ENCODE data around the gene DAZAP1. TPM values are rescaled to one million over a fixed set of nuclear protein-coding genes. Genes with fewer than 3 reads are reported as not detected.

The DAZAP1 gene
- total RNA-seq, 1 donor from 2014 or later = 15.8 TPM

GRCh38 chr19:1384478-1385110 is 22.8 kb upstream of the DAZAP1 start:
- H3K36me3 ChIP-seq = peaks cover 15 to 29% of the 10 kb centered on the region in 2 donors
- TF ChIP-seq, protein P1, sequence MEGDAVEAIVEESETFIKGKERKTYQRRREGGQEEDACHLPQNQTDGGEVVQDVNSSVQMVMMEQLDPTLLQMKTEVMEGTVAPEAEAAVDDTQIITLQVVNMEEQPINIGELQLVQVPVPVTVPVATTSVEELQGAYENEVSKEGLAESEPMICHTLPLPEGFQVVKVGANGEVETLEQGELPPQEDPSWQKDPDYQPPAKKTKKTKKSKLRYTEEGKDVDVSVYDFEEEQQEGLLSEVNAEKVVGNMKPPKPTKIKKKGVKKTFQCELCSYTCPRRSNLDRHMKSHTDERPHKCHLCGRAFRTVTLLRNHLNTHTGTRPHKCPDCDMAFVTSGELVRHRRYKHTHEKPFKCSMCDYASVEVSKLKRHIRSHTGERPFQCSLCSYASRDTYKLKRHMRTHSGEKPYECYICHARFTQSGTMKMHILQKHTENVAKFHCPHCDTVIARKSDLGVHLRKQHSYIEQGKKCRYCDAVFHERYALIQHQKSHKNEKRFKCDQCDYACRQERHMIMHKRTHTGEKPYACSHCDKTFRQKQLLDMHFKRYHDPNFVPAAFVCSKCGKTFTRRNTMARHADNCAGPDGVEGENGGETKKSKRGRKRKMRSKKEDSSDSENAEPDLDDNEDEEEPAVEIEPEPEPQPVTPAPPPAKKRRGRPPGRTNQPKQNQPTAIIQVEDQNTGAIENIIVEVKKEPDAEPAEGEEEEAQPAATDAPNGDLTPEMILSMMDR (IDR thresholded peaks at IDR 0.05) = no peak
- no peak for DNase-seq (ENCODE audit: low spot score in 2 of 2)
- H3K9me3 ChIP-seq = no peaks in the 10 kb centered on the region
- H3K4me3 ChIP-seq = peak overlapping the region; percentile 81
- H3K27me3 ChIP-seq = no peaks in the 10 kb centered on the region
- peaks cover 8 to 10% of the 10 kb centered on the region in 2 donors for H3K4me1 ChIP-seq
- peak overlapping the region; percentile 76 to 78 for H3K27ac ChIP-seq
- intact Hi-C loops (cut with DNase I) = no loop called here

- Histone ChIP-seq H3K27me3 (no peaks in the 10 kb centered on the region), H3K4me3 (no peak overlapping the region), H3K27ac (no peak overlapping the region), H3K9me3 (no peaks in the 10 kb centered on the region), H3K4me1 (peaks cover 8 to 10% of the 10 kb centered on the region in 2 donors), H3K36me3 (peaks cover 20 to 39% of the 10 kb centered on the region in 2 donors)
- TF ChIP-seq, protein P1 (IDR thresholded peaks at IDR 0.05) = no peak
- intact Hi-C loops (cut with DNase I) = no loop called here
- DNase-seq (ENCODE audit: low spot score in 2 of 2) = no peak
Measured at GRCh38 chr19:1385816-1386215, 21.6 kb upstream of the DAZAP1 start.

GRCh38 chr19:1386945-1387683 is 20.3 kb upstream of the DAZAP1 start:
- Histone ChIP-seq H3K27me3 (no peaks in the 10 kb centered on the region), H3K9me3 (no peaks in the 10 kb centered on the region), H3K27ac (no peak overlapping the region), H3K36me3 (peaks cover 32 to 52% of the 10 kb centered on the region in 2 donors), H3K4me3 (no peak overlapping the region), H3K4me1 (peaks cover 8 to 10% of the 10 kb centered on the region in 2 donors)
- TF ChIP-seq, protein P1 (IDR thresholded peaks at IDR 0.05) = no peak
- DNase-seq (ENCODE audit: low spot score in 2 of 2) = no peak
- intact Hi-C loops (cut with DNase I) = no loop called here

DNA sequence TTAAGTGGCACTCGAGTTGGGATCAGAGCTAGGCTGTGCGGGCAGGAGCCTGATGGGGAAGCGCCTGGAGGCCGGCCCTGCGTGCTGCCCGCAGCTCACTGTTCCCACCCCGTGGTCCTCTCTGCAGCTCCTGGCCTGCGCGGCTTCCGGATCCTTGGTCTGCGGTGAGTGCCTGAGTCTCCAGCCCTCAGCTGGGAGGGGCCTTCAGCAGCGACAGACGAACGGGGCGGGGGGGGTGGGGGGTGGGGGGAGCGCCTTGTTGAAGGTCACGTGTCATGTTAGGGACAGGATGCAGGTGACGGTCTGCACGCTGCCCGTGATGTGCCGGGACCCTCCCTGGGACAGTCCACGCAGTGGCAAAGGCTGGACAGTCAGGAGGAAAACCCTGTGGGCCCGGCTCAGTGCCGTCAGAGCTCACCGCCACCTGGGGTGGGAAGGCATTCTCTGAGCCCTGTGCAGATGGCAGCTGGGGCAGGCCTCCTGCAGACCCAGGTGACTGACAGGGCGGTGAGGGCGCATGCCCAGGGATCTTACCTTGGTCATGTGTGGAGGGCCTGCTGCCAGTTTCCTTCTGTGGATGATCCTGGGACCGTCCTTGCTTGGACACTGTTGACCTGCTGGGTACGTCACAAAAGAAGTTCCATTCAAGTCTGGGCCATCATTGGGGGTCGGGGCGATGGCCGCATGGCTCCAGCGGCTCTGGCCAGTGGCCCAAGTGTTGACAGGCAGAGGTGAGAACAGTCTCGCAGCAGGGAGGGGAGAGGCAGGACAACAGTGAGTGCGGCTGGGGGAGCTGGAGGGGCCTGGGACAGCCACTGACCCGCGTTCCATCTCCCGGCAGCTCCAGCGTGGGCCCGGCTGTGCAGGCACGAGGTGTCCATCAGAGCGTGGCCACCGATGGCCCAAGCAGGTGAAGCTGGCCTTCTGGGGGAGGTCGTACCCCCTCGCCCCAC is 19.4 kb upstream of the DAZAP1 start:
- intact Hi-C loops (cut with DNase I) = no loop called here
- Histone ChIP-seq H3K4me3 (no peak overlapping the region), H3K27me3 (no peaks in the 10 kb centered on the region), H3K36me3 (peaks cover 39 to 60% of the 10 kb centered on the region in 2 donors), H3K4me1 (peaks cover 8 to 10% of the 10 kb centered on the region in 2 donors), H3K27ac (no peak overlapping the region), H3K9me3 (no peaks in the 10 kb centered on the region)
- TF ChIP-seq, protein P1 (IDR thresholded peaks at IDR 0.05) = no peak
- no peak for DNase-seq (ENCODE audit: low spot score in 2 of 2)

GRCh38 chr19:1388637-1389026 is 18.8 kb upstream of the DAZAP1 start:
- H3K4me1 ChIP-seq = peaks cover 8 to 10% of the 10 kb centered on the region in 2 donors
- no peak overlapping the region for H3K27ac ChIP-seq
- intact Hi-C loops (cut with DNase I) = no loop called here
- no peaks in the 10 kb centered on the region for H3K9me3 ChIP-seq
- TF ChIP-seq, protein P1 (IDR thresholded peaks at IDR 0.05) = no peak
- peaks cover 45 to 67% of the 10 kb centered on the region in 2 donors for H3K36me3 ChIP-seq
- no peaks in the 10 kb centered on the region for H3K27me3 ChIP-seq
- DNase-seq (ENCODE audit: low spot score in 2 of 2) = no peak
- H3K4me3 ChIP-seq = no peak overlapping the region

Measured in ascending aorta (tissue), 2 donors.